HG03469 (cell line): ENCODE measurements around the gene GPX7.

Experiments used
- ATAC-seq: cut with Tn5 transposase; IDR thresholded peaks from one replicate; pipeline ENCODE4 v1.9.1; 2021; ENCODE audit warnings: mild to moderate bottlenecking, moderate library complexity, moderate number of reproducible peaks; ENCODE audit not compliant: unreplicated experiment

Gene GPX7

GRCh38 chr1:52585474-52585873, 16.7 kb upstream of the GPX7 start:
- ATAC-seq: no peak

- ATAC-seq: no peak
Measured at GRCh38 chr1:52588027-52588426, 14.1 kb upstream of the GPX7 start.

- ATAC-seq: no peak
Measured at GRCh38 chr1:52588535-52588934, 13.6 kb upstream of the GPX7 start.

GRCh38 chr1:52590266-52590665, 11.9 kb upstream of the GPX7 start:
- ATAC-seq: no peak

GRCh38 chr1:52592637-52593323, 9.4 kb upstream of the GPX7 start:
- ATAC-seq: no peak

- ATAC-seq: no peak
Measured at GRCh38 chr1:52593495-52593894, 8.7 kb upstream of the GPX7 start.

GRCh38 chr1:52595061-52595460, 7.1 kb upstream of the GPX7 start:
- no peak for ATAC-seq

- ATAC-seq: no peak
Measured at GRCh38 chr1:52597912-52598311, 4.3 kb upstream of the GPX7 start.

- ATAC-seq: no peak
Measured at GRCh38 chr1:52598729-52599128, 3.4 kb upstream of the GPX7 start.

GRCh38 chr1:52599236-52599635, 2.9 kb upstream of the GPX7 start:
- ATAC-seq: no peak

- no peak for ATAC-seq
Measured at GRCh38 chr1:52600533-52601179, 1.5 kb upstream of the GPX7 start.

- ATAC-seq: no peak
Measured at GRCh38 chr1:52601519-52601918, 652 bp upstream of the GPX7 start.

- no peak for ATAC-seq
Measured at GRCh38 chr1:52602856-52603600, 857 bp downstream of the GPX7 start.

- ATAC-seq: no peak
Measured at GRCh38 chr1:52603630-52604029, 1.5 kb downstream of the GPX7 start.

GRCh38 chr1:52604063-52604770, 2.0 kb downstream of the GPX7 start:
- no peak for ATAC-seq

GRCh38 chr1:52613636-52614373, 11.6 kb downstream of the GPX7 start:
- ATAC-seq: no peak

- no peak for ATAC-seq
Measured at GRCh38 chr1:52614671-52615070, 12.5 kb downstream of the GPX7 start.

GRCh38 chr1:52615489-52616042, 13.4 kb downstream of the GPX7 start:
- ATAC-seq: no peak

- ATAC-seq: no peak
Measured at GRCh38 chr1:52621950-52622349, 19.8 kb downstream of the GPX7 start.

- no peak for ATAC-seq
Measured at GRCh38 chr1:52623812-52624211, 21.6 kb downstream of the GPX7 start.
